ENCODE measurements around the gene UBXN11.

DNA sequence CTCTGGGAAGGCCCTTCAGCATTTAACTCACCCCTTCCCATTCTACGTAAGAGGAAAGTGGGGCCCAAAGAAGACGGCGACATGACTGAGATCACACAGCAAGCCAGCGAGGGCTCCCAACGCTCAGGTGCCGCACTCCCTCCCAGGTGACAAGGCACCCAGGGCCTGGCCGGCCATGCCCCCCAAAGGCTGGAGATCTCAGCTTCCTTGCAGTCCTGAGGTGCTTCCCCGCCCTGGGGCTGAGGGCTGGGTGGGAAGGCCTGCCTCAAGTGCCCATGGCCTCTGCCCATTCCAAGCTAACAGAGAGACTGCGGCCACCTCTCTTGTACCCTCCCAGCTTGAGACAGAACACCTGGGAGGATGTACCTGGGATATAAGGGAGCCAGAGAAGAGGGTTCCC is 48.5 kb upstream of the UBXN11 start:
- TF ChIP-seq POLR2AphosphoS5 (IDR thresholded peaks at IDR 0.05; ENCODE audit: low read depth, low read length), result no peak
- no peak for TF ChIP-seq SIN3A (IDR thresholded peaks at IDR 0.05; ENCODE audit: borderline replicate concordance, insufficient read depth, low read length)

Measured in PFSK-1 (cell line).